ENCODE data around the gene NEGR1.

Gene NEGR1

GRCh38 chr1:71689635-71690034 is 592.7 kb downstream of the NEGR1 start:
- no peak for DNase-seq (ENCODE audit: low read depth)

- DNase-seq (ENCODE audit: low read depth) = no peak
These were observed 595.0 kb downstream of the NEGR1 start for GRCh38 chr1:71687376-71687775.

GRCh38 chr1:71676979-71677925 is 605.1 kb downstream of the NEGR1 start:
- DNase-seq (ENCODE audit: low read depth) = no peak

- DNase-seq (ENCODE audit: low read depth) = no peak
These were observed 614.3 kb downstream of the NEGR1 start for GRCh38 chr1:71668065-71668464.

GRCh38 chr1:71667216-71667615 is 615.1 kb downstream of the NEGR1 start:
- DNase-seq (ENCODE audit: low read depth) = no peak

- no peak for DNase-seq (ENCODE audit: low read depth)
These were observed 615.7 kb downstream of the NEGR1 start for GRCh38 chr1:71666609-71667008.

- peak; percentile 22 for DNase-seq (ENCODE audit: low read depth)
These were observed 621.9 kb downstream of the NEGR1 start for GRCh38 chr1:71660411-71660810.

- DNase-seq (ENCODE audit: low read depth) = no peak
These were observed 624.3 kb downstream of the NEGR1 start for GRCh38 chr1:71657891-71658679.

GRCh38 chr1:71656902-71657301 is 625.4 kb downstream of the NEGR1 start:
- no peak for DNase-seq (ENCODE audit: low read depth)

GRCh38 chr1:71655604-71656003 is 626.7 kb downstream of the NEGR1 start:
- no peak for DNase-seq (ENCODE audit: low read depth)

GRCh38 chr1:71653952-71654351 is 628.4 kb downstream of the NEGR1 start:
- no peak for DNase-seq (ENCODE audit: low read depth)

- no peak for DNase-seq (ENCODE audit: low read depth)
These were observed 631.1 kb downstream of the NEGR1 start for GRCh38 chr1:71651214-71651613.

- DNase-seq (ENCODE audit: low read depth) = no peak
These were observed 632.2 kb downstream of the NEGR1 start for GRCh38 chr1:71650119-71650518.

GRCh38 chr1:71649608-71650007 is 632.7 kb downstream of the NEGR1 start:
- no peak for DNase-seq (ENCODE audit: low read depth)

- no peak for DNase-seq (ENCODE audit: low read depth)
These were observed 634.6 kb downstream of the NEGR1 start for GRCh38 chr1:71647513-71648300.

GRCh38 chr1:71645015-71645414 is 637.3 kb downstream of the NEGR1 start:
- no peak for DNase-seq (ENCODE audit: low read depth)

- DNase-seq (ENCODE audit: low read depth) = no peak
These were observed 640.4 kb downstream of the NEGR1 start for GRCh38 chr1:71641903-71642302.

GRCh38 chr1:71640998-71641397 is 641.3 kb downstream of the NEGR1 start:
- DNase-seq (ENCODE audit: low read depth) = no peak

- DNase-seq (ENCODE audit: low read depth) = no peak
These were observed 642.2 kb downstream of the NEGR1 start for GRCh38 chr1:71640116-71640515.

- peak; percentile 29 for DNase-seq (ENCODE audit: low read depth)
These were observed 644.1 kb downstream of the NEGR1 start for GRCh38 chr1:71638081-71638766.

- no peak for DNase-seq (ENCODE audit: low read depth)
These were observed 646.8 kb downstream of the NEGR1 start for GRCh38 chr1:71635568-71635967.

GRCh38 chr1:71634159-71634558 is 648.2 kb downstream of the NEGR1 start:
- DNase-seq (ENCODE audit: low read depth) = no peak
